ENCODE data around the gene TOR2A. TPM values are rescaled to one million over a fixed set of nuclear protein-coding genes. Genes with fewer than 3 reads are reported as not detected.

The TOR2A gene
- total RNA-seq, 4 donors from 2014 or later: 31.4 to 126 (median 48.1) TPM

- peaks cover 7 to 21% (median 19%) of the 10 kb centered on the region in 4 donors for H3K4me1 ChIP-seq
- in situ Hi-C loops (cut with MboI; ENCODE audit: low pct_ligation_motif_present in 1 of 4, low pct_unique_long_range_greater_than_20kb in 1 of 4, low sequenced_read_pairs in 3 of 4): no loop called here
- no peaks in the 10 kb centered on the region for H3K9me3 ChIP-seq
- DNase-seq: no peak
- no peak for TF ChIP-seq POLR2AphosphoS5 (IDR thresholded peaks at IDR 0.05)
- TF ChIP-seq POLR2A (IDR thresholded peaks at IDR 0.05): no peak
- TF ChIP-seq CTCF (IDR thresholded peaks at IDR 0.05): no peak
- no peak for TF ChIP-seq EP300 (IDR thresholded peaks at IDR 0.05; ENCODE audit: low read depth)
- intact Hi-C loops (cut with DNase I; ENCODE audit: low total_unique reads): no loop called here
- H3K27me3 ChIP-seq: no peaks in the 10 kb centered on the region
- H3K36me3 ChIP-seq: no peaks in the 10 kb centered on the region
- no peak overlapping the region for H3K4me3 ChIP-seq
- no peak overlapping the region for H3K27ac ChIP-seq
- 76% methylated on average over 10 of the region's 11 CpGs; no CpG with 5 or more reads in 1 of the 2 donors for WGBS, 2 donors (ENCODE audit: low coverage in 1 of 2)
These were observed 23.2 kb downstream of the TOR2A start for GRCh38 chr9:127711831-127712274.

GRCh38 chr9:127711226-127711701 is 23.8 kb downstream of the TOR2A start:
- TF ChIP-seq POLR2AphosphoS5 (IDR thresholded peaks at IDR 0.05) (no peak), CTCF (IDR thresholded peaks at IDR 0.05) (no peak), EP300 (IDR thresholded peaks at IDR 0.05; ENCODE audit: low read depth) (no peak), POLR2A (IDR thresholded peaks at IDR 0.05) (no peak)
- no peak for DNase-seq
- 66% methylated on average over 9 of the region's 9 CpGs; no CpG with 5 or more reads in 1 of the 2 donors for WGBS, 2 donors (ENCODE audit: low coverage in 1 of 2)
- peaks cover 7 to 21% (median 17%) of the 10 kb centered on the region in 4 donors for H3K4me1 ChIP-seq
- H3K9me3 ChIP-seq: no peaks in the 10 kb centered on the region
- intact Hi-C loops (cut with DNase I; ENCODE audit: low total_unique reads) (no loop called here), in situ Hi-C loops (cut with MboI; ENCODE audit: low pct_ligation_motif_present in 1 of 4, low pct_unique_long_range_greater_than_20kb in 1 of 4, low sequenced_read_pairs in 3 of 4) (no loop called here)
- no peaks in the 10 kb centered on the region for H3K36me3 ChIP-seq
- no peak overlapping the region for H3K4me3 ChIP-seq
- H3K27ac ChIP-seq: no peak overlapping the region
- H3K27me3 ChIP-seq: no peaks in the 10 kb centered on the region

GRCh38 chr9:127710204-127710783 is 24.8 kb downstream of the TOR2A start:
- Histone ChIP-seq H3K27me3 (no peaks in the 10 kb centered on the region), H3K36me3 (no peaks in the 10 kb centered on the region), H3K4me1 (peaks cover 7 to 17% (median 12%) of the 10 kb centered on the region in 4 donors), H3K4me3 (no peak overlapping the region), H3K9me3 (no peaks in the 10 kb centered on the region), H3K27ac (no peak overlapping the region)
- no peak for DNase-seq
- in situ Hi-C loops (cut with MboI; ENCODE audit: low pct_ligation_motif_present in 1 of 4, low pct_unique_long_range_greater_than_20kb in 1 of 4, low sequenced_read_pairs in 3 of 4): no loop called here
- intact Hi-C loops (cut with DNase I; ENCODE audit: low total_unique reads): no loop called here
- TF ChIP-seq CTCF (IDR thresholded peaks at IDR 0.05): no peak
- TF ChIP-seq POLR2AphosphoS5 (IDR thresholded peaks at IDR 0.05): no peak
- TF ChIP-seq EP300 (IDR thresholded peaks at IDR 0.05; ENCODE audit: low read depth): no peak
- no peak for TF ChIP-seq POLR2A (IDR thresholded peaks at IDR 0.05)
- WGBS, 2 donors (ENCODE audit: low coverage in 1 of 2): 89% methylated on average over 10 of the region's 10 CpGs; no CpG with 5 or more reads in 1 of the 2 donors

GRCh38 chr9:127708952-127709587 is 26.0 kb downstream of the TOR2A start:
- WGBS, 2 donors (ENCODE audit: low coverage in 1 of 2): 88% methylated on average over 8 of the region's 8 CpGs; no CpG with 5 or more reads in 1 of the 2 donors
- H3K4me3 ChIP-seq: no peak overlapping the region
- H3K4me1 ChIP-seq: peaks cover 0 to 8% (median 3%) of the 10 kb centered on the region in 4 donors
- H3K27me3 ChIP-seq: no peaks in the 10 kb centered on the region
- H3K27ac ChIP-seq: no peak overlapping the region
- no peaks in the 10 kb centered on the region for H3K9me3 ChIP-seq
- TF ChIP-seq POLR2A (IDR thresholded peaks at IDR 0.05): no peak
- no peak for TF ChIP-seq POLR2AphosphoS5 (IDR thresholded peaks at IDR 0.05)
- TF ChIP-seq EP300 (IDR thresholded peaks at IDR 0.05; ENCODE audit: low read depth): no peak
- no peak for TF ChIP-seq CTCF (IDR thresholded peaks at IDR 0.05)
- no peak for DNase-seq
- no peaks in the 10 kb centered on the region for H3K36me3 ChIP-seq
- intact Hi-C loops (cut with DNase I; ENCODE audit: low total_unique reads) (no loop called here), in situ Hi-C loops (cut with MboI; ENCODE audit: low pct_ligation_motif_present in 1 of 4, low pct_unique_long_range_greater_than_20kb in 1 of 4, low sequenced_read_pairs in 3 of 4) (no loop called here)
